IPS DF 19.7 (cell line): Measurements from ENCODE around the gene SYS1.

Experiments
- DNase-seq: peaks from one replicate; pipeline ENCODE4 v3.0.0-alpha.2; 2013; ENCODE audit warnings: low read depth, low spot score

Gene SYS1

GRCh38 chr20:45415822-45416637, 53.1 kb downstream of the SYS1 start, which contains the start of gene PIGT:
Gene PIGT (plus strand): TSS chr20:45416141. CDS start chr20:45416157, 16 bp downstream.
- no peak for DNase-seq

DNA sequence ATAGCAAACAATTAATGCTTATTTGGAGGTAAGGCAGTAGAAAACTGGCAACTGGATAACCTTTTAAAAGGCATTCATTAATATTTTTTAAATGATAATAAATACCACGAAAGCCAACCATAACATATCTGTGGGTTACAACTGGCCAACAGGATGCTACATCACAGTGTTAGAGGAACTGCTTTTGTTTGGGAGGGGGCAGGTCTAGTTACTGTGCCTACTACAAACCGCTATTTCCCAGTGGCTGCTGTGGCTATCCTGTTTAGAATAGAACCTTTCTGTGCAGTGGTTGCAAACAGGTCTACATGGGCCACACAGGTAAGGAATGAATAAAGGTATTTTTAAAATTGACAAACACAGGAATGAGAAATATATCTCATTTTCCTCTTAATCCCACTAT, 54.0 kb downstream of the SYS1 start:
- DNase-seq, result no peak
